A549 (cell line): Measurements from ENCODE around the gene CACNA1S. TPM values are rescaled to one million over a fixed set of nuclear protein-coding genes. Genes with fewer than 3 reads are reported as not detected.

Experiments
- ATAC-seq, 2 experiments: fragments of 200-7000 bp in 1 of 2; fragments of >200 bp in 1 of 2; cut with Nextera tagmentation in 1 of 2; cut with Tn5 transposase in 1 of 2; 3 replicates each; pipeline versions ENCODE4 v1.8.0 to v1.9.1; 2018 to 2020; ENCODE audit warnings: mild to moderate bottlenecking in 1 of 2, moderate library complexity in 1 of 2
- CTCF ChIA-PET: fragments of 300-600 bp; sonication (Branson Sonifier 250); formaldehyde crosslinking; extraction: SDS; loops from one replicate; lab custom pipeline; 2021; ENCODE audit warnings: antibody characterized with exemption, inconsistent platforms; lab: Yijun Ruan, JAX
- POLR2A ChIA-PET: fragments of 350-600 bp; formaldehyde crosslinking; extraction: SDS; loops from one replicate; lab custom pipeline; 2021; ENCODE audit warnings: antibody characterized with exemption, inconsistent platforms; lab: Yijun Ruan, JAX
- DNase-seq, 2 experiments: peaks; one replicate each; pipeline versions ENCODE4 v3.0.0 to v3.0.0-alpha.2; 2011 to 2016; ENCODE audit warnings: low read depth in 1 of 2, low spot score in 1 of 2
- FAIRE-seq: peaks from 2 replicates; lab custom pipeline; 2011; peaks lifted over from hg19 to GRCh38; lab: Jason Lieb, UNC
- H3K27ac ChIP-seq, 2 experiments: fragments of >200 bp; sonication (Bioruptor Twin); formaldehyde crosslinking; 3 replicates each; pipeline ENCODE4 v1.5.1; 2016 to 2017
- H3K4me1 ChIP-seq: fragments of >200 bp; sonication (Bioruptor Twin); formaldehyde crosslinking; 3 replicates; pipeline ENCODE4 v1.6.1; 2016
- H3K4me2 ChIP-seq: fragments of >200 bp; sonication (Bioruptor Twin); formaldehyde crosslinking; 3 replicates; pipeline ENCODE4 v1.6.1; 2016
- H3K4me3 ChIP-seq: fragments of >200 bp; sonication (Bioruptor Twin); formaldehyde crosslinking; 3 replicates; pipeline ENCODE4 v1.5.1; 2016
- H3K9me3 ChIP-seq: fragments of >200 bp; sonication (Bioruptor Twin); formaldehyde crosslinking; 3 replicates; pipeline ENCODE4 v1.6.1; 2016
- BCL3 ChIP-seq: fragments of >200 bp; sonication (Bioruptor Twin); formaldehyde crosslinking; IDR thresholded peaks from 3 replicates; pipeline ENCODE4 v1.6.1; 2016
- CBX2 ChIP-seq: fragments of 200-600 bp; sonication (generic); IDR thresholded peaks from 2 replicates; pipeline ENCODE4 v1.6.1; 2016; ENCODE audit warnings: low read depth, mild to moderate bottlenecking, borderline replicate concordance
- CEBPB ChIP-seq, 2 experiments: fragments of >200 bp in 1 of 2; sonication (Bioruptor Twin) in 1 of 2; formaldehyde crosslinking in 1 of 2; IDR thresholded peaks; 2 replicates each; pipeline ENCODE4 v1.6.1; 2012 to 2016
- EHF ChIP-seq: fragments of 250-450 bp; sonication (Bioruptor Pico); IDR thresholded peaks from 2 replicates; pipeline ENCODE4 v1.5.0; 2020; ENCODE audit warnings: mild to moderate bottlenecking
- FOSL2 ChIP-seq, 2 experiments: fragments of 450-650 bp in 1 of 2; fragments of >200 bp in 1 of 2; sonication (Bioruptor Twin) in 1 of 2; formaldehyde crosslinking; IDR thresholded peaks; 2 replicates each; pipeline versions ENCODE4 v1.5.0 to v1.6.1; 2016 to 2020; ENCODE audit warnings: mild to moderate bottlenecking in 1 of 2, moderate library complexity in 1 of 2
- FOXS1 ChIP-seq: fragments of 250-450 bp; sonication (Bioruptor Pico); IDR thresholded peaks from 2 replicates; pipeline ENCODE4 v1.5.0; 2020; ENCODE audit warnings: mild to moderate bottlenecking, moderate library complexity
- HOXA7 ChIP-seq: fragments of 250-450 bp; sonication (Bioruptor Pico); IDR thresholded peaks from 2 replicates; pipeline ENCODE4 v1.5.0; 2020; ENCODE audit warnings: mild to moderate bottlenecking, moderate library complexity
- JUN ChIP-seq, 2 experiments: fragments of >200 bp; sonication (Bioruptor Twin); formaldehyde crosslinking; IDR thresholded peaks; 2 replicates in 1 of 2; 3 replicates in 1 of 2; pipeline ENCODE4 v1.6.1; 2016 to 2017
- MAFK ChIP-seq: fragments of 450-650 bp; IDR thresholded peaks from 2 replicates; pipeline ENCODE4 v1.6.1; 2014; ENCODE audit not compliant: partially characterized antibody
- PBX3 ChIP-seq: IDR thresholded peaks from 2 replicates; pipeline ENCODE4 v1.6.1; 2012
- POLR2A ChIP-seq: IDR thresholded peaks from 2 replicates; pipeline ENCODE4 v1.6.1; 2012; ENCODE audit warnings: mild to moderate bottlenecking, low read length
- RCOR1 ChIP-seq: fragments of 150-350 bp; IDR thresholded peaks from 2 replicates; pipeline ENCODE4 v1.6.1; 2014; ENCODE audit warnings: antibody characterized with exemption, low read length, low read depth
- RNF2 ChIP-seq: fragments of 200-600 bp; sonication (generic); IDR thresholded peaks from 2 replicates; pipeline ENCODE4 v1.6.1; 2016; ENCODE audit warnings: low read depth, mild to moderate bottlenecking, antibody characterized with exemption, moderate library complexity, borderline replicate concordance
- TFCP2L1 ChIP-seq: fragments of 250-450 bp; sonication (Bioruptor Pico); IDR thresholded peaks from 2 replicates; pipeline ENCODE4 v1.5.0; 2021; ENCODE audit warnings: mild to moderate bottlenecking
- TP53 ChIP-seq: fragments of 250-450 bp; sonication (Bioruptor Pico); IDR thresholded peaks from 2 replicates; pipeline ENCODE4 v1.5.0; 2021; ENCODE audit warnings: mild to moderate bottlenecking, moderate library complexity
- WGBS: methylation state at CpG from one replicate; pipeline ENCODE4 v1.1.6; 2017; ENCODE audit errors: missing lambda C conversion rate; 5-methylcytosine and 5-hydroxymethylcytosine counted together
- polyA plus RNA-seq, 4 experiments: library from polyadenylated mRNA; depleted of rRNA in 3 of 4; stranded (reverse); fragments of >200 nt; fragmentation: RNase III in 1 of 4; extraction: RNeasy Plus Mini Kit Qiagen cat#74134 plus additional on column Dnase treatment in 1 of 4; gene quantifications; 2 replicates in 3 of 4; 3 replicates in 1 of 4; pipeline ENCODE4 v1.2.3, GENCODE V29; 2011 to 2017
- TF ChIP-seq, protein P1 (sequence below): fragments of >200 bp; sonication (Bioruptor Twin); formaldehyde crosslinking; IDR thresholded peaks from 2 replicates; pipeline ENCODE4 v1.6.1; 2016
- TF ChIP-seq, protein P2 (sequence below): fragments of 250-450 bp; sonication (Bioruptor Pico); IDR thresholded peaks from 2 replicates; pipeline ENCODE4 v1.5.0; 2020; ENCODE audit warnings: low read depth, mild to moderate bottlenecking, moderate library complexity
- TF ChIP-seq, protein P3 (sequence below): fragments of >200 bp; sonication (Bioruptor Twin); formaldehyde crosslinking; IDR thresholded peaks from 3 replicates; pipeline ENCODE4 v1.5.1; 2016
- TF ChIP-seq, protein P4 (sequence below): fragments of 200-600 bp; sonication (generic); IDR thresholded peaks from 2 replicates; pipeline ENCODE4 v1.6.1; 2016; ENCODE audit warnings: antibody characterized with exemption, mild to moderate bottlenecking, moderate library complexity

CACNA1S gene
- polyA plus RNA-seq, 2 of the 4 experiments (the other 2 are of a cell fraction), result 0.01 TPM; not detected in 1

- H3K4me1 ChIP-seq, result peaks cover 7% of the 10 kb centered on the region
- CTCF ChIA-PET, result interaction anchor here (1.1 to 11.5 kb wide), 4 partner anchors 13 to 205 kb away, joined by 3 to 112 read pairs (median 18); no protein-coding TSS in a partner anchor
- H3K4me2 ChIP-seq, result no peak overlapping the region
- TF ChIP-seq CEBPB (IDR thresholded peaks at IDR 0.05) (no peak), POLR2A (no peak), RNF2 (no peak), RCOR1 (no peak), CBX2 (no peak)
- H3K4me3 ChIP-seq, result no peak overlapping the region
- DNase-seq (no peak), ATAC-seq (no peak), FAIRE-seq (no peak)
- POLR2A ChIA-PET, result no interaction called here
- no peaks in the 10 kb centered on the region for H3K9me3 ChIP-seq
- 49% methylated on average over 3 of the region's 3 CpGs for WGBS
- no peak overlapping the region for H3K27ac ChIP-seq
Observed at GRCh38 chr1:201156346-201156745, 44.1 kb upstream of the CACNA1S start.

DNA sequence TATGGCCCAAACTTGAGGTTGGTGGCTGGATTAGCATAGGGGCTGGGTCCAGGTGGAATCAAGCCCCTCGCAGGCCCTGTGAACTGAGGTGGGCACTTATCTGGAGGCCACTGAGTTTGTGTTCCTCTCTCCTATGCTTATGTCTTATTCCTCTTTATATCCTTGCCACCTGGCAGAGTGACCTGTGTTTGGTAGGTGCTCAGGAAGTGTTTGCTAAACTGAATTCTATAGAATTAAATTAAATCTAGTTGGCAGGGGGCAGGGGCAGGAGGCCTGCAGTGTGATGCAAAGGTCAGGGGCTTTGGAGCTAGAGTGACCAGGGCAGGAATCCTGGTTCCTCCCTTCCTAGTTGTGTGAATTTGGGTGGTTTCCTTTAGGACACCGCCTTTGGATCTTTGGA, 43.1 kb upstream of the CACNA1S start:
- Histone ChIP-seq H3K4me2 (no peak overlapping the region), H3K4me1 (peaks cover 7% of the 10 kb centered on the region), H3K9me3 (no peaks in the 10 kb centered on the region), H3K4me3 (no peak overlapping the region), H3K27ac (no peak overlapping the region)
- POLR2A ChIA-PET, result no interaction called here
- FAIRE-seq, result no peak
- TF ChIP-seq, protein P1, sequence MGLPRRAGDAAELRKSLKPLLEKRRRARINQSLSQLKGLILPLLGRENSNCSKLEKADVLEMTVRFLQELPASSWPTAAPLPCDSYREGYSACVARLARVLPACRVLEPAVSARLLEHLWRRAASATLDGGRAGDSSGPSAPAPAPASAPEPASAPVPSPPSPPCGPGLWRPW, result no peak
- TF ChIP-seq, protein P2, sequence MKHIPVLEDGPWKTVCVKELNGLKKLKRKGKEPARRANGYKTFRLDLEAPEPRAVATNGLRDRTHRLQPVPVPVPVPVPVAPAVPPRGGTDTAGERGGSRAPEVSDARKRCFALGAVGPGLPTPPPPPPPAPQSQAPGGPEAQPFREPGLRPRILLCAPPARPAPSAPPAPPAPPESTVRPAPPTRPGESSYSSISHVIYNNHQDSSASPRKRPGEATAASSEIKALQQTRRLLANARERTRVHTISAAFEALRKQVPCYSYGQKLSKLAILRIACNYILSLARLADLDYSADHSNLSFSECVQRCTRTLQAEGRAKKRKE (CRISPR knock-in tag), result no peak
- no peak for TF ChIP-seq RNF2
- no peak for TF ChIP-seq TP53 (CRISPR knock-in tag)
- TF ChIP-seq BCL3, result no peak
- DNase-seq, result no peak
- 28% methylated on average over 2 of the region's 2 CpGs for WGBS
- ATAC-seq, result no peak
- CTCF ChIA-PET, result interaction anchor here (1.1 to 11.5 kb wide), 4 partner anchors 11 to 65 kb away, joined by 3 to 112 read pairs (median 8); no protein-coding TSS in a partner anchor

DNA sequence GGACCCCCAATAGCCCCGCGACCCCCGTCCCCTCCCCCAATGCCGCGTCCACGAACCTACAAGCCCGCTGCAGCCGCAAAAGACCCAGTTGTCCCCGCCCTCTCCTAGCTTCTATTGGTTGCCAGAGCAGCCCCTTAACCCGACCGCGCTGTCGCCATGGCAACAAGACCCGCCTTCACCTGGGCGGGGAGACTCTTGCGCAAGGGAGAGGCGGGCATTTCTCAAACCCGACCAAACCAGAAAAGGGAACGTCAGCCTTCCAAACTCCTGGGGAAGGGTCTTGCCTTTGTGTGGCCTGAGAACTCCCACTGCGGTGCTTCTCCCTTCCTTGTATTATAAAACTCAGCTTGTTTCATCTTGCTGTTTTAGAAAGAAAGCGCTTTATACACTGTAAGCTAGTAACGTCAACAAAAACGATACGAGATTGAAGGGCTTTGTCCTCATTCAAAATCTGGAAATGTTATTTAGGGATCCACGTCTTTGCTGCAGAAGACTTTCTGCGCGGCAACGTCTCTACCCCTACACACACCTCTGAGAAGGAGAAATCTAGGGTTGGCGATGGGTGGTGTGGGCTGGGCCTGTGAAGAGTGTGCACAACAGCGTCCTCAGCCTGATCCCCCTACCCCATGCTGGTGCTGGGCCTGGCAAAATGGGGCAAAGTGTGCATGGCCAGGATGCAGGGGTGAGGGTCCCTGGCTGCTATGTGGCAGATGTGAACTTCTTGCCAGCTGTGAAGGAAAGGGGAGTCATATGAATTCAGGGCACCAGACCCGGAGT, 42.4 kb upstream of the CACNA1S start, which contains the start of gene TMEM9:
Gene TMEM9, minus strand, starts transcription at position 86 of the 777 bp plus-strand sequence. CDS start 551 bp downstream, outside the sequence.
- ATAC-seq (peak; percentile 88 to 95), FAIRE-seq (peak; percentile 13), DNase-seq (peak; percentile 93 to 97)
- H3K27ac ChIP-seq, result peak within 1 kb of the TSS; percentile 91 to 97
- H3K4me2 ChIP-seq, result peak within 1 kb of the TSS; percentile 94
- ChIA-PET POLR2A (interaction anchor here (0.6 to 1.3 kb wide), 4 partner anchors 9 to 17 kb away, joined by 3 to 5 read pairs (median 5); no protein-coding TSS in a partner anchor), CTCF (interaction anchor here (0.6 to 11.5 kb wide), 9 partner anchors 10 to 111 kb away, joined by 3 to 112 read pairs (median 4); no protein-coding TSS in a partner anchor)
- 28% methylated on average over 21 of the region's 31 CpGs for WGBS
- no peaks in the 10 kb centered on the region for H3K9me3 ChIP-seq
- peak within 1 kb of the TSS; percentile 95 for H3K4me3 ChIP-seq
- peaks cover 7% of the 10 kb centered on the region for H3K4me1 ChIP-seq
- TF ChIP-seq PBX3 (peak; percentile 91), POLR2A (no peak), FOSL2 (IDR thresholded peaks at IDR 0.05) (no peak), FOSL2 (CRISPR knock-in tag; IDR thresholded peaks at IDR 0.05) (no peak), HOXA7 (CRISPR knock-in tag) (no peak), JUN (IDR thresholded peaks at IDR 0.05) (no peak), FOXS1 (CRISPR knock-in tag) (no peak), TFCP2L1 (CRISPR knock-in tag) (no peak), MAFK (no peak), EHF (no peak), BCL3 (0 out of 3 replicates have a peak, but pooled peaks have one; percentile 74)
- TF ChIP-seq, protein P3, sequence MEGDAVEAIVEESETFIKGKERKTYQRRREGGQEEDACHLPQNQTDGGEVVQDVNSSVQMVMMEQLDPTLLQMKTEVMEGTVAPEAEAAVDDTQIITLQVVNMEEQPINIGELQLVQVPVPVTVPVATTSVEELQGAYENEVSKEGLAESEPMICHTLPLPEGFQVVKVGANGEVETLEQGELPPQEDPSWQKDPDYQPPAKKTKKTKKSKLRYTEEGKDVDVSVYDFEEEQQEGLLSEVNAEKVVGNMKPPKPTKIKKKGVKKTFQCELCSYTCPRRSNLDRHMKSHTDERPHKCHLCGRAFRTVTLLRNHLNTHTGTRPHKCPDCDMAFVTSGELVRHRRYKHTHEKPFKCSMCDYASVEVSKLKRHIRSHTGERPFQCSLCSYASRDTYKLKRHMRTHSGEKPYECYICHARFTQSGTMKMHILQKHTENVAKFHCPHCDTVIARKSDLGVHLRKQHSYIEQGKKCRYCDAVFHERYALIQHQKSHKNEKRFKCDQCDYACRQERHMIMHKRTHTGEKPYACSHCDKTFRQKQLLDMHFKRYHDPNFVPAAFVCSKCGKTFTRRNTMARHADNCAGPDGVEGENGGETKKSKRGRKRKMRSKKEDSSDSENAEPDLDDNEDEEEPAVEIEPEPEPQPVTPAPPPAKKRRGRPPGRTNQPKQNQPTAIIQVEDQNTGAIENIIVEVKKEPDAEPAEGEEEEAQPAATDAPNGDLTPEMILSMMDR, result no peak
- TF ChIP-seq, protein P1, result peak; percentile 39; the same call in 1 of the 2 replicates
- TF ChIP-seq, protein P4, sequence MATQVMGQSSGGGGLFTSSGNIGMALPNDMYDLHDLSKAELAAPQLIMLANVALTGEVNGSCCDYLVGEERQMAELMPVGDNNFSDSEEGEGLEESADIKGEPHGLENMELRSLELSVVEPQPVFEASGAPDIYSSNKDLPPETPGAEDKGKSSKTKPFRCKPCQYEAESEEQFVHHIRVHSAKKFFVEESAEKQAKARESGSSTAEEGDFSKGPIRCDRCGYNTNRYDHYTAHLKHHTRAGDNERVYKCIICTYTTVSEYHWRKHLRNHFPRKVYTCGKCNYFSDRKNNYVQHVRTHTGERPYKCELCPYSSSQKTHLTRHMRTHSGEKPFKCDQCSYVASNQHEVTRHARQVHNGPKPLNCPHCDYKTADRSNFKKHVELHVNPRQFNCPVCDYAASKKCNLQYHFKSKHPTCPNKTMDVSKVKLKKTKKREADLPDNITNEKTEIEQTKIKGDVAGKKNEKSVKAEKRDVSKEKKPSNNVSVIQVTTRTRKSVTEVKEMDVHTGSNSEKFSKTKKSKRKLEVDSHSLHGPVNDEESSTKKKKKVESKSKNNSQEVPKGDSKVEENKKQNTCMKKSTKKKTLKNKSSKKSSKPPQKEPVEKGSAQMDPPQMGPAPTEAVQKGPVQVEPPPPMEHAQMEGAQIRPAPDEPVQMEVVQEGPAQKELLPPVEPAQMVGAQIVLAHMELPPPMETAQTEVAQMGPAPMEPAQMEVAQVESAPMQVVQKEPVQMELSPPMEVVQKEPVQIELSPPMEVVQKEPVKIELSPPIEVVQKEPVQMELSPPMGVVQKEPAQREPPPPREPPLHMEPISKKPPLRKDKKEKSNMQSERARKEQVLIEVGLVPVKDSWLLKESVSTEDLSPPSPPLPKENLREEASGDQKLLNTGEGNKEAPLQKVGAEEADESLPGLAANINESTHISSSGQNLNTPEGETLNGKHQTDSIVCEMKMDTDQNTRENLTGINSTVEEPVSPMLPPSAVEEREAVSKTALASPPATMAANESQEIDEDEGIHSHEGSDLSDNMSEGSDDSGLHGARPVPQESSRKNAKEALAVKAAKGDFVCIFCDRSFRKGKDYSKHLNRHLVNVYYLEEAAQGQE, result no peak
